ENCODE results near the gene IGSF21. TPM values are rescaled to one million over a fixed set of nuclear protein-coding genes. Genes with fewer than 3 reads are reported as not detected.

IGSF21 gene
- total RNA-seq, 2 donors from 2014 or later = 4.6 to 8.5 TPM

- intact Hi-C loops (cut with DNase I) = no loop called here
- Histone ChIP-seq H3K36me3 (no peaks in the 10 kb centered on the region), H3K27ac (no peak overlapping the region), H3K27me3 (replicated peaks; ENCODE audit: insufficient read depth) (no peaks in the 10 kb centered on the region), H3K9me3 (no peaks in the 10 kb centered on the region), H3K4me3 (no peak overlapping the region), H3K4me1 (replicated peaks) (peaks cover 7% of the 10 kb centered on the region)
- DNase-seq (ENCODE audit: low spot score) = no peak
- no peak for TF ChIP-seq CTCF (IDR thresholded peaks at IDR 0.05)
- no peak for TF ChIP-seq POLR2AphosphoS5 (IDR thresholded peaks at IDR 0.05)
- no peak for TF ChIP-seq POLR2A (IDR thresholded peaks at IDR 0.05)
Measured at GRCh38 chr1:18319099-18319498, 211.5 kb downstream of the IGSF21 start.

- TF ChIP-seq POLR2AphosphoS5 (IDR thresholded peaks at IDR 0.05) (peak; percentile 81), POLR2A (IDR thresholded peaks at IDR 0.05) (no peak), CTCF (IDR thresholded peaks at IDR 0.05) (no peak)
- Histone ChIP-seq H3K4me1 (replicated peaks) (peaks cover 7% of the 10 kb centered on the region), H3K4me3 (no peak overlapping the region), H3K27ac (no peak overlapping the region), H3K36me3 (no peaks in the 10 kb centered on the region), H3K27me3 (replicated peaks; ENCODE audit: insufficient read depth) (no peaks in the 10 kb centered on the region), H3K9me3 (no peaks in the 10 kb centered on the region)
- intact Hi-C loops (cut with DNase I) = no loop called here
- peak; percentile 80 for DNase-seq (ENCODE audit: low spot score)
- 15% methylated on average over 7 of the region's 7 CpGs for WGBS
Measured at GRCh38 chr1:18320051-18320450, 212.5 kb downstream of the IGSF21 start.

- no peak for DNase-seq (ENCODE audit: low spot score)
- Histone ChIP-seq H3K27ac (no peak overlapping the region), H3K27me3 (replicated peaks; ENCODE audit: insufficient read depth) (no peaks in the 10 kb centered on the region), H3K4me1 (replicated peaks) (peaks cover 7% of the 10 kb centered on the region), H3K4me3 (no peak overlapping the region), H3K36me3 (no peaks in the 10 kb centered on the region), H3K9me3 (no peaks in the 10 kb centered on the region)
- TF ChIP-seq CTCF (IDR thresholded peaks at IDR 0.05) = no peak
- TF ChIP-seq POLR2AphosphoS5 (IDR thresholded peaks at IDR 0.05) = no peak
- TF ChIP-seq POLR2A (IDR thresholded peaks at IDR 0.05) = no peak
- intact Hi-C loops (cut with DNase I) = no loop called here
- WGBS = 80% methylated on average over 20 of the region's 20 CpGs
Measured at GRCh38 chr1:18322368-18323032, 214.9 kb downstream of the IGSF21 start.

GRCh38 chr1:18323259-18323658 is 215.7 kb downstream of the IGSF21 start:
- TF ChIP-seq CTCF (IDR thresholded peaks at IDR 0.05) = no peak
- no peak for TF ChIP-seq POLR2AphosphoS5 (IDR thresholded peaks at IDR 0.05)
- TF ChIP-seq POLR2A (IDR thresholded peaks at IDR 0.05) = no peak
- 79% methylated on average over 7 of the region's 7 CpGs for WGBS
- Histone ChIP-seq H3K4me3 (no peak overlapping the region), H3K27me3 (replicated peaks; ENCODE audit: insufficient read depth) (no peaks in the 10 kb centered on the region), H3K27ac (no peak overlapping the region), H3K9me3 (no peaks in the 10 kb centered on the region), H3K4me1 (replicated peaks) (peaks cover 7% of the 10 kb centered on the region), H3K36me3 (no peaks in the 10 kb centered on the region)
- intact Hi-C loops (cut with DNase I) = no loop called here
- no peak for DNase-seq (ENCODE audit: low spot score)

GRCh38 chr1:18324246-18324645 is 216.6 kb downstream of the IGSF21 start:
- no peaks in the 10 kb centered on the region for H3K36me3 ChIP-seq
- H3K27me3 ChIP-seq (replicated peaks; ENCODE audit: insufficient read depth) = no peaks in the 10 kb centered on the region
- TF ChIP-seq CTCF (IDR thresholded peaks at IDR 0.05) (no peak), POLR2A (IDR thresholded peaks at IDR 0.05) (no peak), POLR2AphosphoS5 (IDR thresholded peaks at IDR 0.05) (no peak)
- intact Hi-C loops (cut with DNase I) = no loop called here
- H3K4me3 ChIP-seq = no peak overlapping the region
- DNase-seq (ENCODE audit: low spot score) = no peak
- no peak overlapping the region for H3K27ac ChIP-seq
- 89% methylated on average over 10 of the region's 10 CpGs for WGBS
- peaks cover 7% of the 10 kb centered on the region for H3K4me1 ChIP-seq (replicated peaks)
- H3K9me3 ChIP-seq = no peaks in the 10 kb centered on the region

Measured in prostate gland (tissue), 2 donors.